Sigmoid colon (tissue), 4 donors: ENCODE results near the gene SAMD10.

Experiments used
- EP300 ChIP-seq, 4 donors: sonication (generic); formaldehyde crosslinking; IDR thresholded peaks; one replicate each; pipeline ENCODE4 v1.6.1; 2017; ENCODE audit warnings: antibody characterized with exemption in 4 of 4
- POLR2AphosphoS5 ChIP-seq, 4 donors: sonication (generic); formaldehyde crosslinking; IDR thresholded peaks; one replicate each; pipeline ENCODE4 v1.6.1; 2017; ENCODE audit warnings: antibody characterized with exemption in 4 of 4
- TF ChIP-seq, protein P1 (sequence below), 4 experiments: fragments of 450-650 bp in 3 of 4; fragments of 200-600 bp in 1 of 4; IDR thresholded peaks; one replicate each; pipeline ENCODE4 v1.5.1; 2016 to 2019; ENCODE audit warnings: antibody characterized with exemption in 4 of 4, mild to moderate bottlenecking in 3 of 4, moderate library complexity in 2 of 4

DNA sequence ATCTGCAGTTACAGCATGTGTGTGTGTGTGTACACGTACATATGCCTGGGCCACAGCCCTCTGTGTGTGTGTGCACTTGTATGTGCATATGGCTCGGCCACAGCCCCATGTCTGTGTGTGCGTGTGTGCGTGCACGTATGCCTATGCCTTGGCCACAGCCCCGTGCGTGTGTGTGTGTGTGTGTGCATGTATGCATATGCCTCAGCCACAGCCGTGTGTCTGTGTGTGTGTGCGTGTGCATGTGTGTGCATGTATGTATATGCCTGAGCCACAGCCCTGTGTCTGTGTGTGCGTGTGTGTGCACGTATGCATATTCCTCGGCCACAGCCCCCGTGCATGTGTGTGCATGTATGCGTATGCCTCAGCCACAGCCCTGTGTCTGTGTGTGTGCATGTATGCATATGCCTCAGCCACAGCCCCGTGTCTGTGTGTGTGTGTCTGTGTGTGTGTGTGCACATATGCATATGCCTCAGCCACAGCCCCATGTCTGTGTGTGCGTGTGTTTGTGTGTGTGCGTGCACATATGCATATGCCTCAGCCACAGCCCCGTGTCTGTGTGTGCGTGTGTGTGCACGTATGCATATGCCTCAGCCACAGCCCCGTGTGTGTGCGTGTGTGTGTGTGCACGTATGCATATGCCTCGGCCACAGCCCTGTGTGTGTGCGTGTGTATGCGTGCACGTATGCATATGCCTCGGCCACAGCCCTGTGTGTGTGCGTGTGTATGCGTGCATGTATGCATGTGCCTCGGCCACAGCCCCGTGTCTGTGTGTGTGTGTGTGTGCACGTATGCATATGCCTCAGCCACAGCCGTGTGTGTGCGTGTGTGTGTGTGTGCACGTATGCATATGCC, 41.9 kb upstream of the SAMD10 start:
- TF ChIP-seq POLR2AphosphoS5 (IDR thresholded peaks at IDR 0.05) (no peak), EP300 (IDR thresholded peaks at IDR 0.05) (no peak)
- TF ChIP-seq, protein P1, sequence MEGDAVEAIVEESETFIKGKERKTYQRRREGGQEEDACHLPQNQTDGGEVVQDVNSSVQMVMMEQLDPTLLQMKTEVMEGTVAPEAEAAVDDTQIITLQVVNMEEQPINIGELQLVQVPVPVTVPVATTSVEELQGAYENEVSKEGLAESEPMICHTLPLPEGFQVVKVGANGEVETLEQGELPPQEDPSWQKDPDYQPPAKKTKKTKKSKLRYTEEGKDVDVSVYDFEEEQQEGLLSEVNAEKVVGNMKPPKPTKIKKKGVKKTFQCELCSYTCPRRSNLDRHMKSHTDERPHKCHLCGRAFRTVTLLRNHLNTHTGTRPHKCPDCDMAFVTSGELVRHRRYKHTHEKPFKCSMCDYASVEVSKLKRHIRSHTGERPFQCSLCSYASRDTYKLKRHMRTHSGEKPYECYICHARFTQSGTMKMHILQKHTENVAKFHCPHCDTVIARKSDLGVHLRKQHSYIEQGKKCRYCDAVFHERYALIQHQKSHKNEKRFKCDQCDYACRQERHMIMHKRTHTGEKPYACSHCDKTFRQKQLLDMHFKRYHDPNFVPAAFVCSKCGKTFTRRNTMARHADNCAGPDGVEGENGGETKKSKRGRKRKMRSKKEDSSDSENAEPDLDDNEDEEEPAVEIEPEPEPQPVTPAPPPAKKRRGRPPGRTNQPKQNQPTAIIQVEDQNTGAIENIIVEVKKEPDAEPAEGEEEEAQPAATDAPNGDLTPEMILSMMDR (IDR thresholded peaks at IDR 0.05) = no peak
